Measurements from ENCODE around the gene FBXL17. TPM values are rescaled to one million over a fixed set of nuclear protein-coding genes. Genes with fewer than 3 reads are reported as not detected.

Gene FBXL17
- polyA plus RNA-seq, 3 donors from 2014 or later: 2.8 to 8.5 (median 5.6) TPM

- no peaks in the 10 kb centered on the region for H3K4me1 Mint-ChIP-seq
- H3K4me3 Mint-ChIP-seq: no peak overlapping the region
- H3K27ac Mint-ChIP-seq: no peak overlapping the region
- no peak for DNase-seq
- no peaks in the 10 kb centered on the region for H3K27me3 Mint-ChIP-seq (ENCODE audit: low read depth in 3 of 3)
- no peaks in the 10 kb centered on the region for H3K9me3 Mint-ChIP-seq
- H3K36me3 Mint-ChIP-seq: peaks cover 0 to 6% (median 4%) of the 10 kb centered on the region in 3 donors
Measured at GRCh38 chr5:107941036-107941435, 440.9 kb downstream of the FBXL17 start.

GRCh38 chr5:107937651-107938355, 444.1 kb downstream of the FBXL17 start:
- H3K9me3 Mint-ChIP-seq: no peaks in the 10 kb centered on the region
- H3K27me3 Mint-ChIP-seq (ENCODE audit: low read depth in 3 of 3): no peaks in the 10 kb centered on the region
- no peak overlapping the region for H3K27ac Mint-ChIP-seq
- H3K4me1 Mint-ChIP-seq: no peaks in the 10 kb centered on the region
- H3K36me3 Mint-ChIP-seq: peaks cover 0 to 5% (median 1%) of the 10 kb centered on the region in 3 donors
- no peak overlapping the region for H3K4me3 Mint-ChIP-seq
- DNase-seq: no peak

- Mint-ChIP-seq H3K9me3 (no peaks in the 10 kb centered on the region), H3K4me1 (no peaks in the 10 kb centered on the region), H3K27me3 (ENCODE audit: low read depth in 3 of 3) (no peaks in the 10 kb centered on the region), H3K4me3 (no peak overlapping the region), H3K27ac (no peak overlapping the region), H3K36me3 (peaks cover 0 to 8% (median 4%) of the 10 kb centered on the region in 3 donors)
- no peak for DNase-seq
Measured at GRCh38 chr5:107937204-107937603, 444.7 kb downstream of the FBXL17 start.

- no peak overlapping the region for H3K4me3 Mint-ChIP-seq
- peaks cover 0 to 8% (median 4%) of the 10 kb centered on the region in 3 donors for H3K36me3 Mint-ChIP-seq
- H3K4me1 Mint-ChIP-seq: no peaks in the 10 kb centered on the region
- no peaks in the 10 kb centered on the region for H3K9me3 Mint-ChIP-seq
- no peak for DNase-seq
- H3K27me3 Mint-ChIP-seq (ENCODE audit: low read depth in 3 of 3): no peaks in the 10 kb centered on the region
- H3K27ac Mint-ChIP-seq: no peak overlapping the region
Measured at GRCh38 chr5:107936515-107936914, 445.4 kb downstream of the FBXL17 start.

- Mint-ChIP-seq H3K4me1 (no peaks in the 10 kb centered on the region), H3K36me3 (peaks cover 0 to 8% (median 4%) of the 10 kb centered on the region in 3 donors), H3K27ac (peak overlapping the region in 1 of 6 donors; percentile 21), H3K9me3 (no peaks in the 10 kb centered on the region), H3K4me3 (no peak overlapping the region), H3K27me3 (ENCODE audit: low read depth in 3 of 3) (no peaks in the 10 kb centered on the region)
- DNase-seq: no peak
Measured at GRCh38 chr5:107935645-107936044, 446.3 kb downstream of the FBXL17 start.

GRCh38 chr5:107933326-107933725, 448.6 kb downstream of the FBXL17 start:
- Mint-ChIP-seq H3K4me1 (no peaks in the 10 kb centered on the region), H3K27me3 (ENCODE audit: low read depth in 3 of 3) (no peaks in the 10 kb centered on the region), H3K4me3 (no peak overlapping the region), H3K27ac (no peak overlapping the region), H3K36me3 (peaks cover 5 to 14% (median 13%) of the 10 kb centered on the region in 3 donors), H3K9me3 (peaks cover 0 to 2% (median 0%) of the 10 kb centered on the region in 6 donors)
- DNase-seq: no peak

- Mint-ChIP-seq H3K27ac (no peak overlapping the region), H3K4me3 (no peak overlapping the region), H3K4me1 (peaks cover 0 to under 1% of the 10 kb centered on the region in 2 donors), H3K9me3 (peaks cover 0 to 2% (median 0%) of the 10 kb centered on the region in 6 donors), H3K27me3 (ENCODE audit: low read depth in 3 of 3) (peaks cover 0 to 1% (median 0%) of the 10 kb centered on the region in 3 donors), H3K36me3 (peaks cover 5 to 13% (median 10%) of the 10 kb centered on the region in 3 donors)
- DNase-seq: no peak
Measured at GRCh38 chr5:107930891-107931290, 451.0 kb downstream of the FBXL17 start.

GRCh38 chr5:107930092-107930491, 451.8 kb downstream of the FBXL17 start:
- Mint-ChIP-seq H3K36me3 (peaks cover 5 to 19% (median 10%) of the 10 kb centered on the region in 3 donors), H3K27ac (peak overlapping the region in 1 of 6 donors; percentile 7), H3K4me1 (peaks cover 6 to 8% of the 10 kb centered on the region in 2 donors), H3K27me3 (ENCODE audit: low read depth in 3 of 3) (peaks cover 0 to 2% (median 1%) of the 10 kb centered on the region in 3 donors), H3K9me3 (peaks cover 0 to 2% (median 0%) of the 10 kb centered on the region in 6 donors), H3K4me3 (no peak overlapping the region)
- no peak for DNase-seq

GRCh38 chr5:107929080-107929479, 452.8 kb downstream of the FBXL17 start:
- Mint-ChIP-seq H3K27me3 (ENCODE audit: low read depth in 3 of 3) (peaks cover 0 to 2% (median 1%) of the 10 kb centered on the region in 3 donors), H3K9me3 (peaks cover 0 to 2% (median 0%) of the 10 kb centered on the region in 6 donors), H3K4me3 (no peak overlapping the region), H3K4me1 (peaks cover 6 to 10% of the 10 kb centered on the region in 2 donors), H3K27ac (no peak overlapping the region), H3K36me3 (peaks cover 5 to 19% (median 10%) of the 10 kb centered on the region in 3 donors)
- DNase-seq: no peak

- no peak overlapping the region for H3K27ac Mint-ChIP-seq
- peaks cover 1 to 2% (median 2%) of the 10 kb centered on the region in 3 donors for H3K27me3 Mint-ChIP-seq (ENCODE audit: low read depth in 3 of 3)
- peaks cover 6 to 10% of the 10 kb centered on the region in 2 donors for H3K4me1 Mint-ChIP-seq
- H3K9me3 Mint-ChIP-seq: peaks cover 0 to 2% (median 0%) of the 10 kb centered on the region in 6 donors
- DNase-seq: no peak
- H3K4me3 Mint-ChIP-seq: no peak overlapping the region
- H3K36me3 Mint-ChIP-seq: peaks cover 6 to 15% (median 8%) of the 10 kb centered on the region in 3 donors
Measured at GRCh38 chr5:107926121-107926520, 455.8 kb downstream of the FBXL17 start.

- Mint-ChIP-seq H3K27ac (peak overlapping the region in 1 of 6 donors; percentile 32), H3K4me3 (no peak overlapping the region), H3K27me3 (ENCODE audit: low read depth in 3 of 3) (peaks cover 1 to 2% (median 2%) of the 10 kb centered on the region in 3 donors), H3K4me1 (peaks cover 6 to 10% of the 10 kb centered on the region in 2 donors), H3K36me3 (peaks cover 4 to 13% (median 6%) of the 10 kb centered on the region in 3 donors), H3K9me3 (peaks cover 0 to 2% (median 0%) of the 10 kb centered on the region in 6 donors)
- DNase-seq: no peak
Measured at GRCh38 chr5:107925200-107925599, 456.7 kb downstream of the FBXL17 start.

GRCh38 chr5:107919969-107920368, 461.9 kb downstream of the FBXL17 start:
- Mint-ChIP-seq H3K27ac (no peak overlapping the region), H3K4me1 (peaks cover 0 to 1% of the 10 kb centered on the region in 2 donors), H3K36me3 (peaks cover 0 to 19% (median 3%) of the 10 kb centered on the region in 3 donors), H3K9me3 (no peaks in the 10 kb centered on the region), H3K4me3 (no peak overlapping the region), H3K27me3 (ENCODE audit: low read depth in 3 of 3) (peaks cover 0 to 3% (median 2%) of the 10 kb centered on the region in 3 donors)
- DNase-seq: no peak

GRCh38 chr5:107919361-107919760, 462.5 kb downstream of the FBXL17 start:
- H3K36me3 Mint-ChIP-seq: peaks cover 0 to 19% (median 3%) of the 10 kb centered on the region in 3 donors
- H3K27ac Mint-ChIP-seq: peak overlapping the region in 1 of 6 donors; percentile 7
- H3K4me1 Mint-ChIP-seq: no peaks in the 10 kb centered on the region
- no peaks in the 10 kb centered on the region for H3K9me3 Mint-ChIP-seq
- H3K4me3 Mint-ChIP-seq: no peak overlapping the region
- no peak for DNase-seq
- peaks cover 0 to 3% (median 2%) of the 10 kb centered on the region in 3 donors for H3K27me3 Mint-ChIP-seq (ENCODE audit: low read depth in 3 of 3)

GRCh38 chr5:107917983-107918382, 463.9 kb downstream of the FBXL17 start:
- H3K36me3 Mint-ChIP-seq: peaks cover 3 to 22% (median 3%) of the 10 kb centered on the region in 3 donors
- H3K4me3 Mint-ChIP-seq: no peak overlapping the region
- H3K27ac Mint-ChIP-seq: no peak overlapping the region
- peaks cover 0 to 3% (median 2%) of the 10 kb centered on the region in 3 donors for H3K27me3 Mint-ChIP-seq (ENCODE audit: low read depth in 3 of 3)
- H3K9me3 Mint-ChIP-seq: no peaks in the 10 kb centered on the region
- H3K4me1 Mint-ChIP-seq: peaks cover 0 to 2% of the 10 kb centered on the region in 2 donors
- DNase-seq: no peak

Measured in immature natural killer cell (primary cell).